HG02943 (cell line): Measurements from ENCODE around the gene ZDHHC14.

ENCODE experiments used
- ATAC-seq: cut with Tn5 transposase; IDR thresholded peaks from one replicate; pipeline ENCODE4 v1.9.1; 2021; ENCODE audit warnings: mild to moderate bottlenecking, low read depth, moderate library complexity; ENCODE audit not compliant: unreplicated experiment

ZDHHC14 gene

GRCh38 chr6:157511682-157512381 is 130.8 kb downstream of the ZDHHC14 start:
- ATAC-seq: no peak

- ATAC-seq: no peak
Observed at GRCh38 chr6:157512382-157512682, 131.3 kb downstream of the ZDHHC14 start.

GRCh38 chr6:157513004-157513603 is 132.1 kb downstream of the ZDHHC14 start:
- no peak for ATAC-seq

GRCh38 chr6:157513619-157514485 is 132.9 kb downstream of the ZDHHC14 start:
- no peak for ATAC-seq

- no peak for ATAC-seq
Observed at GRCh38 chr6:157514659-157515496, 133.9 kb downstream of the ZDHHC14 start.

GRCh38 chr6:157516319-157517026 is 135.5 kb downstream of the ZDHHC14 start:
- no peak for ATAC-seq

GRCh38 chr6:157517601-157518359 is 136.8 kb downstream of the ZDHHC14 start:
- no peak for ATAC-seq

GRCh38 chr6:157518397-157519250 is 137.6 kb downstream of the ZDHHC14 start:
- ATAC-seq: no peak

- ATAC-seq: no peak
Observed at GRCh38 chr6:157519255-157520116, 138.5 kb downstream of the ZDHHC14 start.

- ATAC-seq: no peak
Observed at GRCh38 chr6:157520117-157520406, 139.1 kb downstream of the ZDHHC14 start.

- ATAC-seq: no peak
Observed at GRCh38 chr6:157520596-157521361, 139.8 kb downstream of the ZDHHC14 start.

GRCh38 chr6:157521362-157522335 is 140.7 kb downstream of the ZDHHC14 start:
- ATAC-seq: no peak

GRCh38 chr6:157522472-157522871 is 141.5 kb downstream of the ZDHHC14 start:
- ATAC-seq: no peak

GRCh38 chr6:157524735-157525134 is 143.7 kb downstream of the ZDHHC14 start:
- ATAC-seq: no peak

- no peak for ATAC-seq
Observed at GRCh38 chr6:157525292-157525889, 144.4 kb downstream of the ZDHHC14 start.
